GM12873 (cell line): ENCODE measurements around the gene SEC61B.

Experiments
- TF ChIP-seq, protein P1 (sequence below): IDR thresholded peaks from 2 replicates; pipeline ENCODE4 v1.5.1; 2012; ENCODE audit warnings: low read depth, mild to moderate bottlenecking, moderate library complexity, low read length, control low read depth; ENCODE audit not compliant: insufficient read depth; ENCODE audit errors: missing control alignments

The SEC61B gene

DNA sequence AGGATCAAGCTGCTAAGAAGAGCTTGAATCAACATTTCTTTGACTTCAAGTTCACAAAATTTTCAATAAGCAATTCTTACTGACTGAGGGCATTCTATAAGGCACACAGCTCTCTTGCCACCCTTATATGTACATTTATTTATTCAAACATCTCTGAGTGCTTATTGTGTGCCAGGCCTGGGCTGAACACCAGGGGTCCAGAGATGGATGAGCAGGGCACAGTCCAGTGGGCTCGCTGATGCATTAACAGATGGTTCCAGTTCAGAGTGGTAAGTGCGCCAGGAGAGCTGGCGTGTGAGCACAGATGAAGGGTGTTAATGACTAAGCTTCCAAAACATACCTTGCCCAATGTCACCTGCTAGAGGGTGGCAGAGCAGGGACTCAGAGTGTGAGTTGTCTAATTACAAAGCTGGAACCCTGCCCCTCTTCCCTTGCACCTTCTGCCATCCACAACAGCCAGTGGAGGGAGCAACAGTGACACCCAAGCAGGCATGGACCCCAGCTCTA lies 24.9 kb upstream of the SEC61B start:
- TF ChIP-seq, protein P1, sequence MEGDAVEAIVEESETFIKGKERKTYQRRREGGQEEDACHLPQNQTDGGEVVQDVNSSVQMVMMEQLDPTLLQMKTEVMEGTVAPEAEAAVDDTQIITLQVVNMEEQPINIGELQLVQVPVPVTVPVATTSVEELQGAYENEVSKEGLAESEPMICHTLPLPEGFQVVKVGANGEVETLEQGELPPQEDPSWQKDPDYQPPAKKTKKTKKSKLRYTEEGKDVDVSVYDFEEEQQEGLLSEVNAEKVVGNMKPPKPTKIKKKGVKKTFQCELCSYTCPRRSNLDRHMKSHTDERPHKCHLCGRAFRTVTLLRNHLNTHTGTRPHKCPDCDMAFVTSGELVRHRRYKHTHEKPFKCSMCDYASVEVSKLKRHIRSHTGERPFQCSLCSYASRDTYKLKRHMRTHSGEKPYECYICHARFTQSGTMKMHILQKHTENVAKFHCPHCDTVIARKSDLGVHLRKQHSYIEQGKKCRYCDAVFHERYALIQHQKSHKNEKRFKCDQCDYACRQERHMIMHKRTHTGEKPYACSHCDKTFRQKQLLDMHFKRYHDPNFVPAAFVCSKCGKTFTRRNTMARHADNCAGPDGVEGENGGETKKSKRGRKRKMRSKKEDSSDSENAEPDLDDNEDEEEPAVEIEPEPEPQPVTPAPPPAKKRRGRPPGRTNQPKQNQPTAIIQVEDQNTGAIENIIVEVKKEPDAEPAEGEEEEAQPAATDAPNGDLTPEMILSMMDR: no peak

- TF ChIP-seq, protein P1: no peak
Measured at GRCh38 chr9:99197987-99198386, 24.1 kb upstream of the SEC61B start.

DNA sequence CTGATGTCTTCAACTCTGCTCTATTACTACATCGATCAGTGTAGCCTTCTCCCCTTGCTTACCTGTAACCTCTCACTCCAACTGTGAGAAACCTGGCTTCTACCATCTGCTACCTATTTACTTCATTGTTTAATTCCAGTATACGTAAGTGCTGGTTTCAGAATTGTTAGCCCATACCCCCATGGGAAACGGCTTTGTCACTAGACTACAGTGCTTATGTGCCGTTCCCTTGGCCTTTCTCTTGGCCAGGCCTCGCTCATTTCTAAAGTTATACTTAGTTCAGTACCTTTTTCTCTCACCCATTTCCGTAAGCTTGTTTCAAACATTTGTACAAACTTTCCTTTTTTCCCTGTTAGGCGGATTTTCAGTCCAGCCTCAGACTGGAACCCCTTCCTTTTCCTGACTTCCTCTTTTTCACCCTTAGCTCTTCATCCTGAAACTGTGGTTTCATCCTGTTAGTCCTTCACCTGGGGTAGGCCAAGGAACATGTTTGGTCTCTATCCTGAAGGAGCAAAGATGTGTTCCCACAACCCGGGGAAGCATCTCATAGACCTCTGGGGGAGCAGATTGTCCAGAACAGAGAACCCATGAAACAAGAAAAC lies 22.0 kb upstream of the SEC61B start:
- TF ChIP-seq, protein P1: no peak

- TF ChIP-seq, protein P1: no peak
Measured at GRCh38 chr9:99201603-99202002, 20.5 kb upstream of the SEC61B start.

DNA sequence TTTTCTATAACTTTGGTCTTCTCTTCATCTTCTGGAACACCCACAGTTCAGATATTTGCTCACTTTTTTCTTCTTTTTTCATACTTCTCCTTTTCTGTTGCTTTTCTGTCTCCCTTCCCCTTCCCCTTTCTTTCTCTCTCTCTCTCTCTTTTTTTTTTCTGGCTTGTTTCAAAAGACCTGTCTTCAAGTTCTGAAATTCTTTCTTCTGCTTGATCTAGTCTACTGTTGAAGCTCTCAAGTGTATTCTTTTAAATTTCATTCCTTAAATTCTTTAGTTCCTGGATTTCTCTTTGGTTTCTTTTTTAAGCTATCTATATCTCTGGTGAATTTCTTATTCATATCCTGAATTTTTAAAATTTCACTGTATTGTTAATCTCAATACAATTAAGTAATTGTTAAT lies 11.5 kb upstream of the SEC61B start:
- TF ChIP-seq, protein P1: no peak

DNA sequence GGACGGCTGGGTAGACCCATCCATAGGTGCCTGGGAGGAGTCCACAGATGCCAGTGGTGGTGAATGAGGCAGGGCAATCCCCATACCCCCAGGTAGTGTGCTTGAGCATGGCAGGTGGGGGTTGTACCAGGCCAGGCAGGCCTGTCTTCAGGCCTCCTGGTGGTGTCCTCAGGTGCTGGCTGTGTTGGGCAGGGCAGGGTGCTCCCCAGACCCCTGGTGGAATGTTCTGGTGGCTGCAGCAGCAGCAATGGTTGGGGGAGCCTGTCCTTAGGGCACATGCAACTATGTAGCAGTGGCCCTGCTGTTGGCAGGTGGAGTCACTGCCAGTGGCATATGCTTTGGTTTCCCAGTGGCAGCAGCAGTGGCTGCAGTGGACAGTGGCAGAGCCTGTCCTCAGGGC lies 10.3 kb upstream of the SEC61B start:
- TF ChIP-seq, protein P1: peak; percentile 45

DNA sequence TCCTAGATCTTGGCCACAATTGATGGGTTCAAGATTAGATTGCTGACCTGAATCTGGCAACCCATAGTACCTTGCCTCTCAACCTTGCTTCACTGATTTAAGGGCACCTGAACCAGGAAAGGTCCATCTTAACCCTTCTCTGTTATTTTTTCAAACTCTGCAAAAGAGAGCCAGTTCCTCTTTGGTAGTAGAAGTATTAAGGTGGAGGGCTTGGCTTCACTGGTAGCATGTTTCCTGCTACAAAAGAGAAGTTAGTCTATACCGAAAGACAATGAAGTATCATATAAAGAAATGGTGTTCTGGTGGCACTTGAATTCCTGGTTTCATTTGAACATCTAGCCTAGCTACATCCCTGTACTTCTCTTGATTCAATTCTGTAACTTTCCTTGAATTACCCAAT lies 8.9 kb upstream of the SEC61B start:
- TF ChIP-seq, protein P1: no peak
